ACC112 (cell line): ENCODE results near the gene SYNE3.
A peak's percentile ranks its signal among the peaks of the same experiment; 100 is the strongest.

Experiments used
- H2AFZ ChIP-seq: fragments of 200-600 bp; sonication (generic); one replicate; pipeline ENCODE4 v1.6.0; 2017; ENCODE audit warnings: antibody characterized with exemption, low read length; ENCODE audit not compliant: unreplicated experiment
- H3K27ac ChIP-seq: fragments of 200-600 bp; sonication (generic); 2 replicates; pipeline ENCODE4 v1.5.1; 2014; ENCODE audit warnings: low read depth, mild to moderate bottlenecking, antibody characterized with exemption, low read length, moderate library complexity
- H3K27me3 ChIP-seq: fragments of 200-600 bp; sonication (generic); 2 replicates; pipeline ENCODE4 v1.6.1; 2014; ENCODE audit warnings: mild to moderate bottlenecking, antibody characterized with exemption, low read length, moderate library complexity, mixed read lengths; ENCODE audit not compliant: insufficient read depth
- H3K36me3 ChIP-seq: fragments of 200-600 bp; sonication (generic); 2 replicates; pipeline ENCODE4 v1.6.1; 2016; ENCODE audit warnings: mild to moderate bottlenecking, antibody characterized with exemption, low read length, moderate library complexity, mixed read lengths; ENCODE audit not compliant: insufficient read depth
- H3K4me1 ChIP-seq: fragments of 200-600 bp; sonication (generic); one replicate; pipeline ENCODE4 v1.6.1; 2016; ENCODE audit warnings: low read length, mixed read lengths; ENCODE audit not compliant: insufficient read depth, unreplicated experiment, control insufficient read depth
- H3K4me3 ChIP-seq: fragments of 200-600 bp; sonication (generic); 2 replicates; pipeline ENCODE4 v1.5.1; 2014; ENCODE audit warnings: mild to moderate bottlenecking, low read depth, low read length
- H3K79me2 ChIP-seq: fragments of 200-600 bp; sonication (generic); one replicate; pipeline ENCODE4 v1.6.0; 2016; ENCODE audit warnings: low read length; ENCODE audit not compliant: control insufficient read depth, unreplicated experiment, insufficient read depth

Gene SYNE3

DNA sequence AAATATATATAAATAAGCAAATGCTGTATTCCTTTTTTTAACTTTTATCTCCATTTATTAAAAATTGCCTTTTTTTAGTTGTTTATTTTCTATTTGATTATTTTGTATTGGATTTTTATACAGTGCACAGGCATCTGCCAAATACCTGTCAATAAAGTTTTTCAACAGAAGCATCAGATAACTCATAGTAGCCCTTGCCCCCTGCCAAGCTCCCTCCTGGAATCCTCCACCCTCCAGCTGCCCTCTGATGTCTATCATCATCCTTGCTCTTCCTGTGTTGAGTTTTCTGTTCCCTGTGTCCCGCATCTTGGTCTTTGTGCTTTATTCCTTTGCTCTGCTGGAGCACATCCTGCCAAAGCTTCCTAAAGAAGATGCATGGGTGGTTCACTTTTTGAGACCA lies 35.0 kb upstream of the SYNE3 start:
- Histone ChIP-seq H3K27me3 (no peaks in the 10 kb centered on the region), H3K79me2 (peaks cover 4% of the 10 kb centered on the region), H2AFZ (no peak overlapping the region), H3K4me3 (no peak overlapping the region), H3K4me1 (peaks cover 22% of the 10 kb centered on the region), H3K36me3 (no peaks in the 10 kb centered on the region), H3K27ac (no peak overlapping the region)

GRCh38 chr14:95549656-95550585 lies 33.5 kb upstream of the SYNE3 start:
- Histone ChIP-seq H3K36me3 (no peaks in the 10 kb centered on the region), H3K4me3 (no peak overlapping the region), H3K79me2 (peaks cover 5% of the 10 kb centered on the region), H3K27me3 (no peaks in the 10 kb centered on the region), H3K4me1 (peaks cover 35% of the 10 kb centered on the region), H2AFZ (no peak overlapping the region), H3K27ac (no peak overlapping the region)

DNA sequence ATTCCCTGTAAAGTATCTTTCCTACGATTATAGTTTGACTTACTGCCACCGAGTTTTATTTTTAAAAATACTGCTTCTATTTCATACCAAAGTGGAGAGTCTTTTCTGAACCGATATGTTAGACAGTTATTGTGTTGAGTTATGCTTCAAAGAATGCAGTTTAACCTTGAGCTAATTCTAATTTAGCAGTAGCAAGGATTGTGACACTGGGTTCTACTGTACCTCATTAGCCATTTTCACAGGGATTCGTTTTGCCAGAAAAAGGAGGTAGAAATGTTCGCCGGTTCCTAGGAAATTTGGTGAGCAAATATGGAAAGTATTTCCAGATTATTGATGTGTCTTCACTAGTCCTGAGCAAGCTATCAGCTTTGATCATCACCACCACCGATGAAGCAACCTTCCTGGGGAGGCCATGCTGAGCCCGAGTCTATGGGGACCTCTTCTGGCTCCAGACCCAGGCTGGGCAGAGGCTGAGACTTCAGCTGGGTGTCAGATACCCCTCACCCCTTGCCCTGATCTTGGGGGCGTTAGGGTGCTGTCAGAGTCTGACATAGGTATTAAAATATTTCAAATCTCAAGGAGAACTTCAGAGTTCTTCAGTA lies 32.0 kb upstream of the SYNE3 start:
- Histone ChIP-seq H3K27me3 (no peaks in the 10 kb centered on the region), H3K27ac (peak overlapping the region; percentile 36; the same call in 1 of the 2 replicates), H3K4me1 (peaks cover 43% of the 10 kb centered on the region), H3K36me3 (peaks cover 7% of the 10 kb centered on the region), H3K4me3 (no peak overlapping the region), H3K79me2 (peaks cover 9% of the 10 kb centered on the region), H2AFZ (no peak overlapping the region)

DNA sequence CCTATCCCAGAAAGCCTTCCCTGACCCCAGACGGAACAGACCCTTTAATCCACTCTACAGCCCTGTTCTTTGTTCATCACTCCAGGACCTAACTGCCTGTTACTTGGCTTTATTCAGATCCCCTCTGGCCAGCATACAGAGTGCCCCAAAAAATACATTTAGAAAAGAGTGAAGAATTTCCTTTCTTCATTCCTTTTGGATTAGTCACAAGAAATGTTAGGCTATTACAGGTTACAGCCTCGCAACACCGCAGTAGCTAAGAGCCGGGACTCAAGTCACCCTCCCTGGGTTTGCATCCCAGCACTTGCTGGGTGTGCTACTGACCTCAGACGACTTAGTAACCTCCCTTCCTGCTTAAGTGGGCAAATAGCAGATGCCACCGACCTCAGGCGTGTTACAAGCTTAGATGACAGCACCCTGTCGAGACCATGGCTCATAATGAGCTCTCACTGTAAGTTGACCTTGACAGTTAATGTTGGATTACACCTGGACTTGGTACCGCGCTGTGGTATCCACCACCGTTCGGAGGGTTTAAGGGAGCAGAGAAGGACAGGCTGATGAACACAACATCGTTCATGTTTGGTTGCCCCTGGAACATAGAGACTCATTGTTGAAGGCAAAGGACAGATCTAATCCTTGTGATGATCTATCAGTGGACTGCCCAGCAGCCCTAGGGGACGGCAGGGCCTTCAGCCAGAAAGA lies 31.3 kb upstream of the SYNE3 start:
- Histone ChIP-seq H3K79me2 (peaks cover 14% of the 10 kb centered on the region), H3K27ac (peak overlapping the region; percentile 36), H2AFZ (no peak overlapping the region), H3K36me3 (peaks cover 7% of the 10 kb centered on the region), H3K4me1 (peaks cover 43% of the 10 kb centered on the region), H3K4me3 (no peak overlapping the region), H3K27me3 (no peaks in the 10 kb centered on the region)

DNA sequence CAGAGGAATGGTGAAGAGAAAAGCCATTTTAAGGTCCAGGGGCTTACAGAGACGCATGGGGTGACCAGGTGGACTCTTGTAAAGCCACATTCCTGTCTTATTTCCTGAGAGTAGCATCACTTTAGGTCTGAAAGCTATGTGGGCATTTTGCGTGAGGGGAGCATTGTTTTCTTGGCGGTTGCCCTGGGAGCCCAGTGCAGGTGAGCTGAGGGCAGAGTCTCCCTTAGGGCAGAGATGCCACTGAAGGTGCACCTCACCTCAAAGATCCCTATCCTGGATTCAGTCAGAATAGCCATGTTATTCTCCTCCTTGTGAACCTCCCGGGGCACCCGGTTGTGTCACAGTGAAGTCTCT lies 30.8 kb upstream of the SYNE3 start:
- Histone ChIP-seq H3K4me1 (peaks cover 43% of the 10 kb centered on the region), H3K79me2 (peaks cover 19% of the 10 kb centered on the region), H3K27ac (peak overlapping the region; percentile 36), H3K4me3 (no peak overlapping the region), H3K36me3 (peaks cover 7% of the 10 kb centered on the region), H2AFZ (no peak overlapping the region), H3K27me3 (no peaks in the 10 kb centered on the region)

GRCh38 chr14:95545515-95546168 lies 29.2 kb upstream of the SYNE3 start:
- Histone ChIP-seq H3K79me2 (peaks cover 35% of the 10 kb centered on the region), H2AFZ (no peak overlapping the region), H3K36me3 (peaks cover 7% of the 10 kb centered on the region), H3K4me1 (peaks cover 43% of the 10 kb centered on the region), H3K27ac (peak overlapping the region; percentile 82), H3K27me3 (no peaks in the 10 kb centered on the region), H3K4me3 (no peak overlapping the region)

- Histone ChIP-seq H3K36me3 (peaks cover 7% of the 10 kb centered on the region), H3K79me2 (peaks cover 43% of the 10 kb centered on the region), H2AFZ (no peak overlapping the region), H3K27me3 (no peaks in the 10 kb centered on the region), H3K4me1 (peaks cover 43% of the 10 kb centered on the region), H3K4me3 (no peak overlapping the region), H3K27ac (peak overlapping the region; percentile 82)
Measured at GRCh38 chr14:95544588-95544987, 28.1 kb upstream of the SYNE3 start.

GRCh38 chr14:95543021-95543420 lies 26.6 kb upstream of the SYNE3 start:
- no peak overlapping the region for H3K27ac ChIP-seq
- H2AFZ ChIP-seq = no peak overlapping the region
- H3K79me2 ChIP-seq = peaks cover 59% of the 10 kb centered on the region
- no peak overlapping the region for H3K4me3 ChIP-seq
- H3K27me3 ChIP-seq = no peaks in the 10 kb centered on the region
- peaks cover 7% of the 10 kb centered on the region for H3K36me3 ChIP-seq
- H3K4me1 ChIP-seq = peaks cover 36% of the 10 kb centered on the region

GRCh38 chr14:95541932-95542930 lies 25.8 kb upstream of the SYNE3 start:
- H3K27ac ChIP-seq = no peak overlapping the region

More at GRCh38 chr14:95541932-95542930, 25.8 kb upstream of the SYNE3 start:
- Histone ChIP-seq H2AFZ (no peak overlapping the region), H3K4me3 (no peak overlapping the region), H3K79me2 (peaks cover 66% of the 10 kb centered on the region), H3K27me3 (no peaks in the 10 kb centered on the region), H3K36me3 (peaks cover 7% of the 10 kb centered on the region), H3K4me1 (peaks cover 34% of the 10 kb centered on the region)
